Measurements from ENCODE around the gene IL32.
A peak's percentile ranks its signal among the peaks of the same experiment; 100 is the strongest.

Gene IL32

DNA sequence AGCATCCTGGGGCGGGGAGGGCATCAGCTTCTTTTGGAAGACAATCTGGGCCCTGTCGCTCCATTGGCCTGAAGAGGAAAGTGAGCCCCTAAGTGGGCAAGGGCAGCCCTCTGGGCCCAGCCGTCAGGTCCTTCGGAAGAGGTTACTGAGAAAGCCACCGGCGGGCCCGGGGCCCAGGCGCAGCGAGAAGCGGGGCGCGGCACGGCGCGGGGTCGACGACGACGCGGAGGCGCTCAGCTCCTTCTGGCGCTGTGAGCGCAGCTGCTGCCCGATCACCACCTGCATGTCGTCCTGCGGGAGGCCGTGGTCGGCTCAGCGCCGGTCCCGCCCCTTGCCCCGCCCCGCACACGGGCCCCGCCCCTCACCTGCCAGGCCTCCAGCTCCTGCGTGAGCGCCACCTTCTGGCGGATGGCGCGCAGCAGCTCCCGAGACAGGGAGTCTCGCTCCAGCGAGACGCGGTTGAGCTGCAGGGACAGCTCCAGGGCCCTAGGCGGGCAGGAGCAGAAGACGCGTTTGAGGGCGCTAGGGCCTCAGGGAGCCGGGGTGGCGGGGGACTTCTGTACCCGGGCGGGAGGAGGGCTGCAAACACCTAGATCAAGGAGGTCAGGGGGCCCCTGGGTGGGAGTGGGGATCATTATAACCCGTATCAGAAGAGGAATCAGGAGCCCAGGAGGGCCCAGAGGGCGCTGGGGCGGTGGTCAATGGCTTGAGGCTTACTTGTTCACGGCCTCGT is 37.3 kb upstream of the IL32 start:
- peak; percentile 85 to 92 for DNase-seq (ENCODE audit: low read depth in 2 of 2)

DNA sequence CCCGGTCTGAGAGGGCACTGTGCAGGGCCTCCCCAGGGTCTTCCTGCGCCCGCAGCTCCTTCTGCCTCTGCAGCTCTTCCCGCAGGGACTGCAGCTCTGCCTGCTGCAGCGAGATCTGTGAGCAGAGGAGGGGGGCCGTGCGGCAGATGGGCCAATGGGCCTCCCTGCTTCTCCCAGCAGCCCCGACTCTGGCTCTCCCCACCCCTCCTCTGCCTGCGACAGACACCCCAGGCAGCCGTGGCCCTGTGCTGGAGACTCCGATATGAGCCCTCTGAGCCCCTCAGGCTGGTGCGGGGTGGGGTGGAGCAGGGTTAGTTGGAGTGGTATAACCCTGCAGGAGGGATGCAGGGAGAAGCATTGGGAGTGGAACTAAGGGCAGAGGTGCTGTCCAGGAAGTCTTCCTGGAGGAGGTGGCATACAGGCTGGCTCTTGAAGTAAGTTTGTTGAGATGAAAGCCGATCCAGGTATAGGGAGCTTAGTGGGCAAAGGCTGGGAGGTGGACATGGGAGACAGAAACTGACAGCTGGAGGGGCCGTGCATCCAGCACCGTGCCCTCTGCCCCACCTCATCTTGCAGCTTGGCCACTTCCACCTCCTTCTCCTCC is 36.6 kb upstream of the IL32 start:
- no peak for DNase-seq (ENCODE audit: low read depth in 2 of 2)

DNA sequence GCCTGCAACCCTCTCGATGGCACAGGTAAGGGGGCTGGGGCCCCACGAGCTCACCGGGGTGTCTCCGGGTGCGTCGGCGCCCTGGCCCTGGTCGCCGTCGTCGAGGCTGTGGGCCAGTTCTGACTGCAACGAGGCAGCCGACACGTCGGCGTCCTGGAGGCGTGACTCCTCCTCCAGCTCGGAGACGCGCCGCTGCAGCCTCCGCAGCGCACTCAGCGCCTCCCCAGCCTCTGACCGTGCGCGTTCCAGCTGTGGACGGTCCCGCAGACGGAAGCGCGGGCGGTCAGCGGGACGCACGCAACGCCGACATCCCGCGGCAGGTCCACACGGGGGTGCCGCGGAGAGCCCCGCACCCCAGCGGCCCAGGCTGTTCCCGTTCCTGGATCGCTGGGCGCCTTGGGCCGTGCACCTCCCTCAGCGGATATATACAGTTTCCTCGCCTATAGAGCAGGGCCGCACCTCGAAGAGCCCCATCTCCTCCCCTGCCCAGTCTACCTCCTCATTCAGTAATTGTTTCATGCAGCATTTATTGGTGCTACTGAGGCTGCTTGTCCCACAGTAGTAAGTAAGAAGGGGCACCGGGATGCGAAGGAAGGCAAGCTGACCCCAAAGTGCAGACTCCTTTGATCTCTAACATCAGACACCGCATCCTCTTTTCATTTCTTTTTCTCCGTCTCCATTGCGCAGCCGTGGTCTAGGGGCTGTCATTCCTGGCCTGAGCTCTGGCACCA is 35.8 kb upstream of the IL32 start:
- peak in 1 of 2 donors; percentile 45 for DNase-seq (ENCODE audit: low read depth in 2 of 2)

DNA sequence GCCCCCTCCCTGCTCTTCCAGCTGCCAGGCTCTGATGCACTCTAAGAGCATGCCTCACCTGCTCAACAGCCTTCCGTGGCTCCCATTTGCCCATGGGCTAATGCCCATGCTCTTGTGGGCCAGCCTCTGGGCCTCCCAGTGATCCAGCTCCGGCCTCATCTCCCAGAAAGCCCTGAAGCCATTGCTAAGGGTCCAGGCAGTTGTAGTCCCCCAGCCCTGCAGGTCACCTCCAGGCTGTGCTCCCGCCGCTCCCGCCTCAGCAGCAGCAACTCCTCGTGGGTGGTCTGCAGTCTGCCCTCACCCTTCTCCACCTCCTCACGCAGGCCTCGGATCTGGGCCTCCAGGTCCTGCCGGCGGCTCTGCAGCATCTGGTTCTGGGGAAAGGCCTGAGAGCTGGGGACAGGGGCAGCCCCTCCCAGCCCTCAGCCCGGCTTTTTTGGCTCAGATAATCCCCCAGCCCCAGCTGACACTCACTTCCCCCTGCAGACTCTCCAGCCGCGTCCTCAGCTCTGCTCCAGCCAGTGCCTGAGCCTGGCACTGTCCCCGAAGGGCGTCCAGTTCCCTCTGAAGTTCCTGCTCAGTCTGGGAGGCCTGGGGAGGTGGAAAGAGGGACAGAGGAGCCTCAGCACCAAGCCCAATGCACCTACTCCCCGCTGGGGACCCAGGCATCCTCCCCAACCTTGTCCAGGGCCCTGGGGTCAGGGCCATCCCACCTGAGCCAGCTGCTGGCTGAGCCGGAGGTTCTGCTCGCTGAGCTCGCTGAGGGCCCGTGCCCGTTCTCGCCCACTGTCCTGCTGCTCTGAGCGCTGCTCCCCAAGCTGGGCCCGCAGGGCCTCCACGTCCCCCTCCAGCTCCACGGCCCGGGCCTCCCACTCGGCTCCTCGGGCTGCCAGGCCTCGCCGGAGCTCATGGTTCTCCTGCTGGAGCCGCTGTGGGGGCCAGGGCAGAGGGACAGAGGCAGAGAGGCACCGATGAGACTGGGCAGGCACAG is 34.9 kb upstream of the IL32 start:
- no peak for DNase-seq (ENCODE audit: low read depth in 2 of 2)

DNA sequence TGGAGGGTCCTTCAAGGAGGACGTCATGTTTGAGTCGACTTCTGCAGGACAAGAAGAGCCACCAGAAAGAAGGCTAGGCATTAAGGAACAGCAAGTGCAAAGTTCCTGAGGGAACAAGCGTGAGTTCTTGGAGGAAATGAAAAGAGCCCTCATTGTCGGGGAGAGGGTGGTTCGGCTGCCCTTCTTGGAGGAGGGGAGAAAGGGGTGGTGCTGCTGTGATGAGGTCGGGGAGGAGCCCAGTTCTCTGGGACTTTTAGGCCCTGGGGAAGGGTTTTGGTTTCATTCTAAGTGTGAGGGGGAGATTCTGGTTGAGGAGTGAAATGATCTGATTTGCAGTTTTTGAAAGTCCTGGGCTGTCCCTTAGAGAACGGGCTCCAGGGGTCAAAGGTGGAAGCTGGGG is 32.8 kb upstream of the IL32 start:
- DNase-seq (ENCODE audit: low read depth in 2 of 2), result no peak

DNA sequence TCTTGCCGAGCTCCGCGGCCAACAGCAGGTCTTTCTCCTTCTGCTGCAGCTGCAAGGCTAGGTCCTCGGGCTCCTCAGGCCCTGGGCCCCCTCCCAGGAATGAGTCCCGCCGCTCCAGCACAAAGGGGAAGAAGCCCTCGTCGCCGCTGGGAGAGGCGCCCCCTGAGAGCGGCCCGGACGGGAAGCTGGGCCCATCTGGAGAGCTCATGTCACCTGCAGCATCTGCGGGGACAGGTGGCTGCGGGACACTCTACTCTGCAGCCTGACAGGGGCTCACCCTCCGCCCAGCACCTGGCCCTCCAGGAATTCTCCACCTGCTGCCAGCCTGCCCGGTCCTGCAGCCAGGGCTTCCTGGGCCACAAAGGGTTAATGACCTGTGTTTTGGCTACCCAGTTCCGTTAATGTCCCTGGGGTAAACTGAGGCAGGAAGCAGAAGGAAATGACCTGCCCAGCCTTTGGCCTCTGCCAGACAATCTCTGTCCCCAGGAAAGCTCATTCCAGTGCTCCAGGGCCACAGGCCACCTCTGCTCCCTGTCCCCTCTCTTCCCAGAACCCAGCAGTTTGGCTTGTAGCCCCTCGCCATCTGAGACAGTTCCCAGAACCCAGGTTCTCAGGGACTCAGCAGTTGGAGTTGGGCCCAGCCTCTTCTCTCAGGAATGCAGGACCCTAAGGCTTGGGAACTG is 30.0 kb upstream of the IL32 start:
- DNase-seq (ENCODE audit: low read depth in 2 of 2), result no peak

DNA sequence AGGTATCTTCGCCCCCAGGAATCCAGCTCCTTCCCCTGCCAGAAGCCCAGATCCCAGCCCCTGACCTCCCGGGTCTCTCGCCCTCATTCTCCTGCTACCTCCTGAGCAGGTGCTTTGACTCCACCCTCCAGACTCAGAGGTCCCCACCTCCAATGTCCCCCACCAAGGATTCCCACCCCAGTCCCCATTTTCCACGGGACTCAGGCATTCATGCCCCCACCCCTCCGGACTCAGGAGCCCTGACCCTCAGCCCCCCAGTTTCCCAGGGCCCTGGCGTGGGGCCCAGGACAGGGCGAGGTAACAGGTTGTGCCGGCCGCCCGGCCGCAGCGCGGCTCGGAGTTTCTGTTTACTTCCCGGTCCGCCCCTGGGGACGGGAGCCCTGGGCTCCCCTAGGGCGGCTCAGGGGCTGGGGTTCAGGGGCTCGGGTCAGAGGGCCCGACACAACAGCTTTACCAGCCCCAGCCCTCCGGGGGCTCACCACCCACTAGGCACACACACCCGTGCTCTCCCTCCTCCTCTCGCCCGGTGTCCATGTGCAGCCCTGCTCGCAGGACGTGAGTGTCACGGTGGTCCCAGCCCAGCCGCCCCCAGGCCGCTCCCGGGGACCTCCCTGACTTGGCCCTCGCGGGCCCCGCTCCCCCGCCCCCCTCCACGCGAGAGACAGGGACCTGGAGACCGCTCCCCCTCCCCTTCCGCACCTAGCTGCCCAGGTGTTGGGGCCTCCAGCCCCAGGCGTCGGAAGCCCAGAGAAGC is 29.3 kb upstream of the IL32 start:
- no peak for DNase-seq (ENCODE audit: low read depth in 2 of 2)

DNA sequence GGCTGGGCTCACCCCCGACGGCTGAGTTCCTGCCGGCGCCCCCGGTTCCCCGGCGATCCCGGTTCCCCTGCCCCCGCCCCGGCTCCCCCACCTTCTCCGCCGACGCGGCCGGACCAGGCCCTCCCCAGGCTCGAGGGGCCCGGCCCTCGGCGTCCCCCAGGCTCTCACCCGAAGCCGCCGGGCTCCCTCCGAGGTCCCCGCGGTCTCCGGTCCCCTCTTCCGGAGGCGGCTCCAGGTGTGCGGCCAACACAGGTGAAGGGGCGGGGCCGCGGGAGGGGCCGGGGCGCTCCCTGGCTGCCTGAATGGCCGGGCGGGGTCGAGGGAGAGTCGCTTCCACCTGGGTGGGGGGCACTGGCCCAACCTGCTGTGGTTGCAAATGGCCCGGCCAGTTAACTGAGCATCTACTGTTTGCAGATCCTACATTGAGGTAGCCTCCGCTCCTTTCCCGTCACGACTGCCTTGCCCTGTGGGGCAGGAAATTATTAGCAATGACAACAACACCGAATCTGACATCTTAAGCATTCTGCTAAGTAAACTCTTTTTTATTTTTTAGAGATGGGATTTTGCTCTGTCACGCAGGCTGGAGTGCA is 28.6 kb upstream of the IL32 start, which contains the start of gene BICDL2:
BICDL2 (minus strand) TSS at position 219 of the 590 bp plus-strand sequence. CDS start 1,448 bp downstream, outside the sequence.
- DNase-seq (ENCODE audit: low read depth in 2 of 2), result no peak

DNA sequence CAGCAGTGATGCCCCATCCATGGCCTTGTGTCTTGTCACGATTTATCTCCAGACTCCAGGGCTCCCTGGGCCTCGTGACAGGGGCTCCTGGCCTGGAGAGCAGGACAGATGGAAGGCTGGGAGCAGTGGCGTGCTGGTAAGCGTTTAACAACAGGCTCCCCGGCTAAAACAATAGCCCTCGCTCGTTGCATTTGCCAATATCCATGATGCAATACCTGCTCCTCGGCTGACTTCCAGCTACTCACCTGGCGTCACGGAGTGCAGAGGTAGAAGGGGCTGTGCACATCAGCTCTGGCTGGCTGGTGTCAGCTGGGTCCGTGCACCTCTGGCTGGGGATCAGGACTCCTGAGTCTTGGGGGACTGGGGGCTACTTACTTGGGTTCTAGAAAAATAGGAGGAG is 27.2 kb upstream of the IL32 start:
- DNase-seq (ENCODE audit: low read depth in 2 of 2), result no peak

DNA sequence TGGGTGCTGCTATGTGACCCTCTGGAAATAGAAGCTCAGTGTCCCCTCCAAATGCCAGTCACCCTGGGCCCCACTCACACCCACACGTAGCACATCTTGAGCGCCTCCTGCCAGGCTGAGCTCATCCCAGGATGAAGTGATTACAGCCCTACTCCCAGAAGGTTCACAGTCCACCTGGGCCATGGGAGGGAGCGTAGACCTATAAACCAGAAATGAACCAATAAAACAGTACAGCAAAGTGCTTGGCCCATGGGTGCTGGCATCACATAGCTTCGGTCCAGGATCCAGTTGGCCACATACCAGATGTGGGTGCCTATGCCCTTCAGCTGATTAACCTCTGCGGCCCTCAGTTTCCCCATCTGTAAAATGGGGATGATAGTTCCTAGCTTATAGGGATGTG is 26.5 kb upstream of the IL32 start:
- no peak for DNase-seq (ENCODE audit: low read depth in 2 of 2)

DNA sequence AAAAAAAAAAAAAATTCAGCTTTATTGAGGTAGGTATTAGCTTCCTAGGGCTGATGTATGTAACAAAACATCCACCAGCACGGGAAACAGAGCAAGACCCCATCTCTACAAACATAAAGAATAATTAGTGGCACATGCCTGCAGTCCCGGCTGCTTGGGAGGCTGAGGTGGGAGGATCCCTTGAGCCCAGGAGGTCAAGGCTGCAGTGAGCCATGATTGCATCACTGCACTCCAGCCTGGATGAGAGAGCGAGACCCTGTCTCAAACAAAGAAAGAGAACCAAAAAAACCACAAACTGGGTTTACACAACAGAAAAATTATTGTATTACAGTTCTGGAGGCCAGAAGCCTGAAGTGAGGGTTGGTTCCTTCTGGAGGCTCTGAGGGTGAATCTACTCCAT is 23.1 kb upstream of the IL32 start:
- DNase-seq (ENCODE audit: low read depth in 2 of 2), result no peak

DNA sequence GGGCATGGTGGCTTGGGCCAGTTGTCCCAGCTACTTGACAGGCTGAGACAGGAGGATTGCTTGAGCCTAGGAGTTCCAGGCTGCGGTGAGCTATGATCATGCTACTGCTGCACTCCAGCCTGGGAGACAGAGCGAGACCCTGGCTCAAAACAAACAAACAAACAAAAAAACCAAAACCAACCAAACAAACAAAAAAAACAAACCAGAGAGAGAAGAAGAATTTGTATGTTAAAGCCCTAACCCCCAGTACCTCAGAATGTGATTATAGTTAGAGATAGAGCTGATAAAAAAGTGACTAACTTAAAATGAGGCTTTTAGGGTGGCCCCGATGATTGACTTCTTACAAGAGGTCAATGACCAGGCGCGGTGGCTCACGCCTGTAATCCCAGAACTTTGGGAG is 20.7 kb upstream of the IL32 start:
- no peak for DNase-seq (ENCODE audit: low read depth in 2 of 2)

DNA sequence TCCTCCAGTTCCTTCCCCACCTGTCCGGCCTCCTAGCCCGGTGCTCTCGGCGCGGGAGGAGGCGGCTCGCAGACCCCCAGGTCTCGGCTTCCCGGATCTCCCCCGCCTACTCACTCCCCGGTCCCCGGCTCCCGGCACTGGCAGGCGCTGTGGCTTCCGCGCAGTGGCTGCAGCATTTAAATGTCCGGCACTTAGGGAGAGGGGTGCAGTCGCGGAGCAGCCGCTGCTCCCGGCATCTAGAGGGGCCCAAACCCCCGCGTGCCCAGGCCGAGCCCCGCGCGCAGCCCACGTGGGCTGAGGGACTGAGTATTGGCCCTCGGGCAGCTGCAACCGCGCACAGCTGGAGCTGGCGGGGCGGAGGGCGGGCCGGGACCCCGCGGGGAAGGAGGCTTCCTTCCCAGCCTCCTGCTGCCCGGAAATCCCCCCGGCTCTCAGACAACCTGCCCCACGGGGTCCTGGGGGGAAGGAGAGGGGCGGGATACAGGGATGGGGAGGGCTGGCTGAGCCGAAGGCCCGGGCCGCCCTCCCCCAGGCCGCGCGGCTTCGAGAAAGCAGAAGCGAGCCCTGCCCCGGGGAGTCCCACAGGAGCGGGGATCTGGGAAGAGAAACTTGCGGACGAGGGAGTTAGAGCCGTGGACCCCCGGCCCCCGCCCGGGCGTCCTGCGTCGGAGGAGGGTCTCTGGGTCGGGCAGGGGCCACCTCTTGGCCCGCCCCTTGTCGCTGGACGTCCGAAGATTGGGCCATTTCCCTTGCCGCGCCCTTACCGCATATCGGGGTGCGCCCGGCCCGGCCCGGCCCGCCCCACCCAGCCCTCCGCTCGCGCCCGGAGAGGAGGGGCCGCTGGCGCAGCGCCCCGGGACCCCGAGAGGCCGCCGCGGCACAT is 19.4 kb upstream of the IL32 start, which contains the start of gene MMP25:
MMP25 (plus strand) TSS at position 804 of the 883 bp plus-strand sequence. CDS start 357 bp downstream, outside the sequence.
- no peak for DNase-seq (ENCODE audit: low read depth in 2 of 2)

DNA sequence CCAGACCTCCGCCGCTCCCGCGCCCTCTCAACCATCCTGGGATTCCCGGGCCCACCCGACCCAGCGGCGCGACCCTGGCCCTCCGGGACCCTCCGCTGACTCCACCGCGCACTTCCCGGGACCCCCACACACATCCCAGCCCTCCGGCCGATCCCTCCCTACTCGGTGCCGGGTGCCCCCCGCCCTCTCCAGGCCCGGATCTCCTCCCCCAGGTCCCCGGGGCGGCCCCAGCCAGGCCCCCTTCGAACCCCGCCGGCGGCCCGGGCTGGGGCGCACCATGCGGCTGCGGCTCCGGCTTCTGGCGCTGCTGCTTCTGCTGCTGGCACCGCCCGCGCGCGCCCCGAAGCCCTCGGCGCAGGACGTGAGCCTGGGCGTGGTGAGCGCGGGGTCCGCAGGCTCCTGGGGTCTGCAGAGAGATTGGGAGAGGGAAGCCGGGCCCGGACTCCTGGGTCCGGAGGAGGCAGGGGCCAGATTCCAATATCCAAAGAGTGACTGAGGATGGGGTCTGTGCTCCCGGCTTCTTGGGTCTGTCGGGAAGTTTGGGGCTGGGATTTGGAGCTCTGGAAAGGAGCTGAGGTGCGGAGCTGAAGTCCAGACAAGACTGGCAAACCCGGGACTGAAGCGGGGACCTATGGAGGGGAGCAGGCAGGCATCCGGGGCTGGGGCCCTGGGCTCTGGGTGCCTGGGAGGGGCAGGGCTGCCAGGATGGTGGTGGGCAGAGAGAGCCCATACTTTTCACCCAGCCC is 18.6 kb upstream of the IL32 start:
- no peak for DNase-seq (ENCODE audit: low read depth in 2 of 2)

DNA sequence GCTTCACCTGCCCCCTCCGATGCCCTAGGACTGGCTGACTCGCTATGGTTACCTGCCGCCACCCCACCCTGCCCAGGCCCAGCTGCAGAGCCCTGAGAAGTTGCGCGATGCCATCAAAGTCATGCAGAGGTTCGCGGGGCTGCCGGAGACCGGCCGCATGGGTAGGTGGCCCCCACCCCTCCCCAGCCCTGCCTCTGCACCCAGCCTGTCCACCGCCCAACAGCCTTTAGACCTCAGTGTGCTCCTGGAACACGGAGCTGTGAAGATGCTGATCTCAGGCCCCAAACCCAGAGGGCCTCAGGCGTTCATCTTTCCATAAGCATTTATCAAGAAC is 18.1 kb upstream of the IL32 start:
- no peak for DNase-seq (ENCODE audit: low read depth in 2 of 2)

DNA sequence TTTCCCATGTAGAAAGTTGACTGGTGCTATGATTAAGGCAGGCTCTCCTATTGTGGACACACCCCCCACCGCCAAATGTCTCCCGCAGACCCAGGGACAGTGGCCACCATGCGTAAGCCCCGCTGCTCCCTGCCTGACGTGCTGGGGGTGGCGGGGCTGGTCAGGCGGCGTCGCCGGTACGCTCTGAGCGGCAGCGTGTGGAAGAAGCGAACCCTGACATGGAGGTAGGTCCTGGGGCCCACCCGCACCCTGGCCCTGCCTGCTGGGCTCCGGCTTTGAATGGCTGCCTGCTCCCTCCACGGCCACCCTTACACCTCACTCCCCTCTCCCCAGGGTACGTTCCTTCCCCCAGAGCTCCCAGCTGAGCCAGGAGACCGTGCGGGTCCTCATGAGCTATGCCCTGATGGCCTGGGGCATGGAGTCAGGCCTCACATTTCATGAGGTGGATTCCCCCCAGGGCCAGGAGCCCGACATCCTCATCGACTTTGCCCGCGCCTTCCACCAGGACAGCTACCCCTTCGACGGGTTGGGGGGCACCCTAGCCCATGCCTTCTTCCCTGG is 15.4 kb upstream of the IL32 start:
- no peak for DNase-seq (ENCODE audit: low read depth in 2 of 2)

DNA sequence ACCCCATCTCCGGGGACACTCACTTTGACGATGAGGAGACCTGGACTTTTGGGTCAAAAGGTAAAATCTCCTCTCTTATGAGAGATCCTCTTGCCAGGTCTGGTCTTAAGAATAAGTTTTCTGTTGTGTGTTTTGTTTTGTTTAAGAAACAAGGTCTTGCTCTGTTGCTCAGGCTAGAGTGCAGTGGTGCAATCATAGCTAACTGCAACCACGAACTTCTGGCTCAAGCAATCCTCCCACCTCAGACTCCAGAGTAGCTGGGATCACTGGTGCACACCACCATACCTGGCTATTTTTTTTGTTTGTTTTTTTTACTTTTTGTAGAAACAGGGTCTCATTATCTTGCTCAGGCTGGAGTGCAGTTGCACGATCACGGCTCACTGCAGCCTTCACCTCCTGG is 15.0 kb upstream of the IL32 start:
- DNase-seq (ENCODE audit: low read depth in 2 of 2), result no peak

DNA sequence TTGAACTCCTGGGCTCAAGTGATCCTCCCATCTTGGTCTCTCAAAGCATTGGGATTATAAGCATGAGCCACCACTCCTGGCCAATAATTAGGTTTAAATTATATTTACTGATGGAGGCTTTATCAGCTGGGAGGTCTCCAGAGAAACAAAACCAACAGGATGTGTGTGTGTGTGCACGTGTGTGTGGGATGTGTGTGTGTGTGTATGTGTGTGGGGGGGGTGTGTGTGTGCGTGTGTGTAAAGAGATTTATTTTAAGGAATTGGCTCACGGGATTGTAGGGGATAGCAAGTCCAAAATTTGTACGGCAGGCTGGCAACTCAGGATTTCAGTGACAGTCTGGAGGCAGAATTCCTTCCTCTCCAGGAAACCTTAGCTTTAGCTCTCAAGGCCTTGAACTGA is 14.4 kb upstream of the IL32 start:
- DNase-seq (ENCODE audit: low read depth in 2 of 2), result no peak
